ENCODE results near the gene PDIA3.

DNA sequence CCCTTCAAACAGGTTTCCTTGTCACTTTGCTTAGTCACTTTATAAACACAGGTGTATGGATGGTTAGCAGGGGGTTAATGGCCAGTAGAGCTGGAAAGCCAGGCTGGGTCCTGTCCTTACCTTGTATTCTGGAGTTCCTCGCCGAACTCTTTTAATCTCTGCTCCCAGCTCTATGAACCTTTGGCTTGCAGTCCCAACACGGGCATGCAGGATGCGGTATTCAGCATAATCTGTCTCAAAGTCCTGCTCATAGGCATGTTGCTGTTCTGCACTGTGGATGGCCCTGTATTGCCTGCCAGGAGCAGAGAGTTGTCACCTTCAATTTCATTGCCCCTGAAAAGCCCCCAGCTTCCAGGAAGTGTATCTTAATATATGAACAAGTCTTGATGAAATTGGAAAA, 27.8 kb downstream of the PDIA3 start:
- TF ChIP-seq, protein P1, sequence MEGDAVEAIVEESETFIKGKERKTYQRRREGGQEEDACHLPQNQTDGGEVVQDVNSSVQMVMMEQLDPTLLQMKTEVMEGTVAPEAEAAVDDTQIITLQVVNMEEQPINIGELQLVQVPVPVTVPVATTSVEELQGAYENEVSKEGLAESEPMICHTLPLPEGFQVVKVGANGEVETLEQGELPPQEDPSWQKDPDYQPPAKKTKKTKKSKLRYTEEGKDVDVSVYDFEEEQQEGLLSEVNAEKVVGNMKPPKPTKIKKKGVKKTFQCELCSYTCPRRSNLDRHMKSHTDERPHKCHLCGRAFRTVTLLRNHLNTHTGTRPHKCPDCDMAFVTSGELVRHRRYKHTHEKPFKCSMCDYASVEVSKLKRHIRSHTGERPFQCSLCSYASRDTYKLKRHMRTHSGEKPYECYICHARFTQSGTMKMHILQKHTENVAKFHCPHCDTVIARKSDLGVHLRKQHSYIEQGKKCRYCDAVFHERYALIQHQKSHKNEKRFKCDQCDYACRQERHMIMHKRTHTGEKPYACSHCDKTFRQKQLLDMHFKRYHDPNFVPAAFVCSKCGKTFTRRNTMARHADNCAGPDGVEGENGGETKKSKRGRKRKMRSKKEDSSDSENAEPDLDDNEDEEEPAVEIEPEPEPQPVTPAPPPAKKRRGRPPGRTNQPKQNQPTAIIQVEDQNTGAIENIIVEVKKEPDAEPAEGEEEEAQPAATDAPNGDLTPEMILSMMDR (IDR thresholded peaks at IDR 0.05) = no peak
- no peak for TF ChIP-seq POLR2A (IDR thresholded peaks at IDR 0.05)
